IMR-90 (cell line): ENCODE results near the gene IL3RA. TPM values are rescaled to one million over a fixed set of nuclear protein-coding genes. Genes with fewer than 3 reads are reported as not detected.

Experiments used
- ATAC-seq: fragments of 200-7000 bp; cut with Tn5 transposase; 2 replicates; pipeline ENCODE4 v1.9.1; 2020; ENCODE audit warnings: low read depth, mild to moderate bottlenecking, moderate library complexity
- BruUV-seq: library from RNA; stranded (reverse); fragments of 400-500 nt; replicated peaks from 2 replicates; lab custom pipeline; 2021; lab: Mats Ljungman, UMichigan
- CTCF ChIA-PET: fragments of 300-600 bp; formaldehyde crosslinking; extraction: SDS; loops from one replicate; lab custom pipeline; 2021; ENCODE audit warnings: antibody characterized with exemption; lab: Yijun Ruan, JAX
- POLR2A ChIA-PET: fragments of 300-600 bp; sonication (Branson Sonifier 250); formaldehyde crosslinking; loops from one replicate; lab custom pipeline; 2022; ENCODE audit warnings: antibody characterized with exemption; ENCODE audit not compliant: unreplicated experiment; lab: Charles Lee
- DNase-seq: peaks from one replicate; pipeline ENCODE4 v3.0.0; 2013
- H2AFZ ChIP-seq: replicated peaks from 2 replicates; pipeline ENCODE3; 2013; ENCODE audit warnings: low read length, mild to moderate bottlenecking; ENCODE audit not compliant: poor library complexity
- H2AK5ac ChIP-seq: 2 replicates; pipeline ENCODE4 v1.6.1; 2013; ENCODE audit warnings: low read depth, low read length, inconsistent platforms
- H2AK9ac ChIP-seq: replicated peaks from 2 replicates; pipeline ENCODE3; 2013; ENCODE audit warnings: mild to moderate bottlenecking, low read depth, low read length, moderate library complexity; ENCODE audit not compliant: poor library complexity
- H2BK120ac ChIP-seq: 2 replicates; pipeline ENCODE4 v1.6.1; 2013; ENCODE audit warnings: low read depth, low read length, inconsistent platforms
- H2BK15ac ChIP-seq: 3 replicates; pipeline ENCODE4 v1.6.1; 2013; ENCODE audit warnings: low read depth, low read length, inconsistent platforms
- H2BK20ac ChIP-seq: 2 replicates; pipeline ENCODE4 v1.6.1; 2013; ENCODE audit warnings: low read depth, mild to moderate bottlenecking, inconsistent platforms, low read length, moderate library complexity
- H2BK5ac ChIP-seq: 2 replicates; pipeline ENCODE4 v1.6.1; 2013; ENCODE audit warnings: mild to moderate bottlenecking, low read depth, low read length, inconsistent platforms; ENCODE audit not compliant: poor library complexity, severe bottlenecking
- H3K14ac ChIP-seq: replicated peaks from 2 replicates; pipeline ENCODE4 v1.6.1; 2013; ENCODE audit warnings: low read depth, low read length, inconsistent platforms
- H3K18ac ChIP-seq: 2 replicates; pipeline ENCODE4 v1.6.1; 2013; ENCODE audit warnings: low read depth, low read length, control low read depth
- H3K23ac ChIP-seq: 2 replicates; pipeline ENCODE4 v1.6.1; 2013; ENCODE audit warnings: low read depth, low read length, inconsistent platforms
- H3K27ac ChIP-seq: 2 replicates; pipeline ENCODE4 v1.5.1; 2013; ENCODE audit warnings: mild to moderate bottlenecking, control low read depth, low read length; ENCODE audit not compliant: insufficient read depth
- H3K27me3 ChIP-seq: 2 replicates; pipeline ENCODE4 v1.6.1; 2013; ENCODE audit warnings: low read length; ENCODE audit not compliant: control insufficient read depth, insufficient read depth
- H3K36me3 ChIP-seq: 2 replicates; pipeline ENCODE4 v1.6.1; 2013; ENCODE audit warnings: low read length, mixed read lengths; ENCODE audit not compliant: control insufficient read depth, insufficient read depth
- H3K4ac ChIP-seq: 2 replicates; pipeline ENCODE4 v1.6.1; 2013; ENCODE audit warnings: low read depth, low read length, inconsistent platforms
- H3K4me1 ChIP-seq: 2 replicates; pipeline ENCODE4 v1.6.1; 2013; ENCODE audit warnings: low read length, mixed read lengths; ENCODE audit not compliant: control insufficient read depth, insufficient read depth
- H3K4me2 ChIP-seq: 2 replicates; pipeline ENCODE4 v1.6.1; 2013; ENCODE audit warnings: low read depth, mild to moderate bottlenecking, control low read depth, low read length, moderate library complexity
- H3K4me3 ChIP-seq: 2 replicates; pipeline ENCODE4 v1.5.1; 2013; ENCODE audit warnings: low read depth, mild to moderate bottlenecking, control low read depth, low read length, moderate library complexity; ENCODE audit not compliant: insufficient read depth
- H3K56ac ChIP-seq: 2 replicates; pipeline ENCODE4 v1.6.1; 2013; ENCODE audit warnings: low read length, inconsistent platforms; ENCODE audit not compliant: insufficient read depth; ENCODE audit errors: extremely low read depth
- H3K79me1 ChIP-seq, 2 experiments: 2 replicates each; pipeline ENCODE4 v1.6.1; 2013; ENCODE audit warnings: low read length in 2 of 2, inconsistent platforms in 1 of 2, low read depth in 1 of 2
- H3K9ac ChIP-seq: 2 replicates; pipeline ENCODE4 v1.6.1; 2013; ENCODE audit warnings: low read depth, low read length, control low read depth
- H3K9me1 ChIP-seq: 2 replicates; pipeline ENCODE4 v1.6.1; 2013; ENCODE audit warnings: low read length, inconsistent platforms; ENCODE audit not compliant: insufficient read depth
- H3K9me3 ChIP-seq: 2 replicates; pipeline ENCODE4 v1.6.1; 2013; ENCODE audit warnings: low read length; ENCODE audit not compliant: control insufficient read depth, insufficient read depth
- H4K20me1 ChIP-seq: 2 replicates; pipeline ENCODE4 v1.6.1; 2013; ENCODE audit warnings: low read length, inconsistent platforms; ENCODE audit not compliant: insufficient read depth
- H4K5ac ChIP-seq: 2 replicates; pipeline ENCODE4 v1.6.1; 2013; ENCODE audit warnings: mild to moderate bottlenecking, low read depth, low read length, control low read depth
- H4K8ac ChIP-seq, 2 experiments: 2 replicates each; pipeline ENCODE4 v1.6.1; 2013; ENCODE audit warnings: low read depth in 2 of 2, low read length in 2 of 2, control low read depth in 1 of 2, inconsistent platforms in 1 of 2
- H4K91ac ChIP-seq: 2 replicates; pipeline ENCODE4 v1.6.1; 2013; ENCODE audit warnings: low read depth, low read length, inconsistent platforms; ENCODE audit not compliant: insufficient read depth
- CEBPB ChIP-seq: IDR thresholded peaks from 2 replicates; pipeline ENCODE4 v1.6.1; 2012; ENCODE audit warnings: low read depth, low read length, improper control_type of control experiment
- CHD1 ChIP-seq: IDR thresholded peaks from 2 replicates; pipeline ENCODE4 v1.6.1; 2012; ENCODE audit warnings: low read depth, low read length, improper control_type of control experiment
- MAFK ChIP-seq: IDR thresholded peaks from 2 replicates; pipeline ENCODE4 v1.6.1; 2012; ENCODE audit warnings: low read depth, low read length, improper control_type of control experiment
- MAZ ChIP-seq: IDR thresholded peaks from 2 replicates; pipeline ENCODE4 v1.6.1; 2012; ENCODE audit warnings: low read depth, mild to moderate bottlenecking, low read length, improper control_type of control experiment, moderate library complexity, borderline replicate concordance
- RCOR1 ChIP-seq: IDR thresholded peaks from 2 replicates; pipeline ENCODE4 v1.6.1; 2012; ENCODE audit warnings: mild to moderate bottlenecking, low read length, improper control_type of control experiment; ENCODE audit not compliant: insufficient replicate concordance
- SMC3 ChIP-seq: fragments of 150-350 bp; IDR thresholded peaks from 2 replicates; pipeline ENCODE4 v1.6.1; 2016; ENCODE audit warnings: low read depth, mild to moderate bottlenecking, antibody characterized with exemption, low read length, moderate library complexity
- WGBS, 2 experiments: methylation state at CpG; one replicate each; pipeline versions ENCODE4 v1.1.5 to v1.1.7; 2013; ENCODE audit warnings: missing lambda C conversion rate in 2 of 2; ENCODE audit not compliant: insufficient read length in 1 of 2; ENCODE audit errors: extremely low coverage in 2 of 2; 5-methylcytosine and 5-hydroxymethylcytosine counted together
- dilution Hi-C: fragments of 300-500 bp; cut with HindIII; formaldehyde crosslinking; loops from one replicate; pipeline ENCODE4 v1.14.3; 2018; ENCODE audit warnings: low sequenced_read_pairs; ENCODE audit not compliant: unreplicated experiment
- in situ Hi-C: fragments of 300-500 bp; cut with MboI; formaldehyde crosslinking; loops from 3 replicates; pipeline ENCODE4 v1.14.3; 2019; ENCODE audit warnings: low sequenced_read_pairs, inconsistent platforms, mixed read lengths
- intact Hi-C: fragments of 100-400 bp; cut with micrococcal nuclease; formaldehyde crosslinking; loops from 2 replicates; pipeline ENCODE4 v1.10.0; 2022
- polyA plus RNA-seq, 3 experiments: library from polyadenylated mRNA; depleted of rRNA; stranded (reverse); fragments of >200 nt; gene quantifications; 2 replicates each; pipeline ENCODE4 v1.2.3, GENCODE V29; 2012; ENCODE audit warnings: low replicate concordance in 1 of 3
- total RNA-seq: library from RNA; depleted of rRNA; stranded (reverse); fragments of >200 nt; gene quantifications from 2 replicates; pipeline ENCODE4 v1.2.3, GENCODE V29; 2012
- TF ChIP-seq, protein P1 (sequence below): conservative IDR thresholded peaks from 2 replicates; pipeline ENCODE4 v1.5.1; 2012; ENCODE audit warnings: mild to moderate bottlenecking, low read depth, low read length, improper control_type of control experiment
- TF ChIP-seq, protein P2 (sequence below): fragments of 150-350 bp; IDR thresholded peaks from 2 replicates; pipeline ENCODE4 v1.6.1; 2017; ENCODE audit warnings: mild to moderate bottlenecking, antibody characterized with exemption, low read length, low read depth

IL3RA gene
- total and polyA plus RNA-seq, 2 of the 4 experiments (the other 2 are of a cell fraction): not detected

DNA sequence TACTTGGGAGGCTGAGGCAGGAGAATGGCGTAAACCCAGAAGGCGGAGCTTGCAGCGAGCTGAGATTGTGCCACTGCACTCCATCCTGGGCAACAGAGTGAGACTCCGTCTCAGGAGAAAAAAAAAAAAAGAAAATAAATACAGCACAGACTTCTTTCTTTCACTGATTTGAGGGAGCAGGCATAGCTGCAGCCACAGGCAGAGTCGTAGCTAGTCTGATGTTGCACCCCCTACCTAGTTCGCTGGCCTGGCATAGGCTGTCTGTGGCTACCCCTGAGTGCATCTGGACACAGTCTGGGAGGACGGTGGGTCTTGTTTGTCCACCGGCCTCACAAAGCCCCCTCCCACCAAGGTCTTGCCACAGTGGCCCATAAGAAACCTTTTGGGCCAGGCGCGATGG lies 21.4 kb downstream of the IL3RA start:
- H3K4me2 ChIP-seq: no peak overlapping the region
- no peak overlapping the region for H3K27ac ChIP-seq
- no peak overlapping the region for H3K18ac ChIP-seq
- no peak overlapping the region for H2AK5ac ChIP-seq
- WGBS, 2 experiments: 93% methylated on average over 6 of the region's 10 CpGs; no CpG with 5 or more reads in 1 of the 2 experiments
- no peak overlapping the region for H3K23ac ChIP-seq
- no peaks in the 10 kb centered on the region for H3K9me1 ChIP-seq
- H3K27me3 ChIP-seq: no peaks in the 10 kb centered on the region
- no TSS peak for BruUV-seq
- H2AFZ ChIP-seq: no peak overlapping the region
- H3K56ac ChIP-seq: no peak overlapping the region
- TF ChIP-seq, protein P1, sequence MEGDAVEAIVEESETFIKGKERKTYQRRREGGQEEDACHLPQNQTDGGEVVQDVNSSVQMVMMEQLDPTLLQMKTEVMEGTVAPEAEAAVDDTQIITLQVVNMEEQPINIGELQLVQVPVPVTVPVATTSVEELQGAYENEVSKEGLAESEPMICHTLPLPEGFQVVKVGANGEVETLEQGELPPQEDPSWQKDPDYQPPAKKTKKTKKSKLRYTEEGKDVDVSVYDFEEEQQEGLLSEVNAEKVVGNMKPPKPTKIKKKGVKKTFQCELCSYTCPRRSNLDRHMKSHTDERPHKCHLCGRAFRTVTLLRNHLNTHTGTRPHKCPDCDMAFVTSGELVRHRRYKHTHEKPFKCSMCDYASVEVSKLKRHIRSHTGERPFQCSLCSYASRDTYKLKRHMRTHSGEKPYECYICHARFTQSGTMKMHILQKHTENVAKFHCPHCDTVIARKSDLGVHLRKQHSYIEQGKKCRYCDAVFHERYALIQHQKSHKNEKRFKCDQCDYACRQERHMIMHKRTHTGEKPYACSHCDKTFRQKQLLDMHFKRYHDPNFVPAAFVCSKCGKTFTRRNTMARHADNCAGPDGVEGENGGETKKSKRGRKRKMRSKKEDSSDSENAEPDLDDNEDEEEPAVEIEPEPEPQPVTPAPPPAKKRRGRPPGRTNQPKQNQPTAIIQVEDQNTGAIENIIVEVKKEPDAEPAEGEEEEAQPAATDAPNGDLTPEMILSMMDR: no peak
- TF ChIP-seq CEBPB: no peak
- TF ChIP-seq, protein P2, sequence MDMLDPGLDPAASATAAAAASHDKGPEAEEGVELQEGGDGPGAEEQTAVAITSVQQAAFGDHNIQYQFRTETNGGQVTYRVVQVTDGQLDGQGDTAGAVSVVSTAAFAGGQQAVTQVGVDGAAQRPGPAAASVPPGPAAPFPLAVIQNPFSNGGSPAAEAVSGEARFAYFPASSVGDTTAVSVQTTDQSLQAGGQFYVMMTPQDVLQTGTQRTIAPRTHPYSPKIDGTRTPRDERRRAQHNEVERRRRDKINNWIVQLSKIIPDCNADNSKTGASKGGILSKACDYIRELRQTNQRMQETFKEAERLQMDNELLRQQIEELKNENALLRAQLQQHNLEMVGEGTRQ: no peak
- no peak for TF ChIP-seq MAFK
- TF ChIP-seq CHD1: no peak
- no peak for TF ChIP-seq RCOR1
- no peak for TF ChIP-seq MAZ
- TF ChIP-seq SMC3: no peak
- H3K79me1 ChIP-seq: no peaks in the 10 kb centered on the region
- dilution Hi-C loops (no loop called here), intact Hi-C loops (no loop called here), in situ Hi-C loops (no loop called here)
- DNase-seq (no peak), ATAC-seq (no peak)
- peaks cover 9% of the 10 kb centered on the region for H3K36me3 ChIP-seq
- H3K4ac ChIP-seq: no peak overlapping the region
- no peak overlapping the region for H3K4me3 ChIP-seq
- H4K8ac ChIP-seq: no peak overlapping the region
- H4K20me1 ChIP-seq: no peaks in the 10 kb centered on the region
- no peak overlapping the region for H2BK20ac ChIP-seq
- no peak overlapping the region for H3K9ac ChIP-seq
- H4K5ac ChIP-seq: no peak overlapping the region
- no peak overlapping the region for H3K14ac ChIP-seq
- CTCF ChIA-PET: no interaction called here
- no peak overlapping the region for H2BK5ac ChIP-seq
- H4K91ac ChIP-seq: no peak overlapping the region
- H2AK9ac ChIP-seq: no peak overlapping the region
- POLR2A ChIA-PET: no interaction called here
- no peak overlapping the region for H2BK15ac ChIP-seq
- H3K9me3 ChIP-seq: peaks cover 11% of the 10 kb centered on the region
- no peak overlapping the region for H2BK120ac ChIP-seq
- no peaks in the 10 kb centered on the region for H3K4me1 ChIP-seq
